Inferior parietal cortex (tissue), 1 donor: Measurements from ENCODE around the gene TMEM131L.
A peak's percentile ranks its signal among the peaks of the same experiment; 100 is the strongest.

ENCODE experiments used
- DNase-seq: peaks from one replicate; pipeline ENCODE4 v3.0.0-alpha.2; 2016; ENCODE audit errors: extremely low spot score

TMEM131L gene

GRCh38 chr4:153610623-153611376 is 144.6 kb downstream of the TMEM131L start:
- no peak for DNase-seq

GRCh38 chr4:153611679-153612078 is 145.5 kb downstream of the TMEM131L start:
- no peak for DNase-seq

- DNase-seq, result no peak
These were observed 146.7 kb downstream of the TMEM131L start for GRCh38 chr4:153612878-153613277.

GRCh38 chr4:153616006-153616555 is 149.9 kb downstream of the TMEM131L start:
- DNase-seq, result no peak

GRCh38 chr4:153618833-153619232 is 152.7 kb downstream of the TMEM131L start:
- no peak for DNase-seq

GRCh38 chr4:153619811-153620210 is 153.7 kb downstream of the TMEM131L start:
- DNase-seq, result no peak

GRCh38 chr4:153620352-153620751 is 154.2 kb downstream of the TMEM131L start:
- DNase-seq, result no peak

DNA sequence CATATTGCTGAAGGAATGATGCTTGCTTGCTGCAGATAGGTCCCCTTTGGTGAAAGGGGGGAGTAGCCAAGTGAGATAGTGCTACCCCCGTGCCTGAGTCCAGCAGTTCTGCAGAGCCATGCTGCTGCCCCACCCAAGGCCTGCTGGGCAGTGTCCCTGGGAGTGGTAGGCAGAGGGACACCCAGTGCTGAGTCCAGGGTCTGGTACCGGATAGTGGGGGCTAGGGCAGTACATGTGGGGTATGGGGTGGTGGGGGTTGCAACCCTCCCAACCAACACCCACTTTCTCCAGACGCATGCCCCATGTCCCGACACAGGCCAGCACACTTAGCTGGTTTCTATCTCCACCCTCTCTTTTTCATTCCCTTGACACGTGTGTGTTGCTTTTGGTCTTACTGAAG is 155.9 kb downstream of the TMEM131L start:
- no peak for DNase-seq

- no peak for DNase-seq
These were observed 156.6 kb downstream of the TMEM131L start for GRCh38 chr4:153622778-153623240.

DNA sequence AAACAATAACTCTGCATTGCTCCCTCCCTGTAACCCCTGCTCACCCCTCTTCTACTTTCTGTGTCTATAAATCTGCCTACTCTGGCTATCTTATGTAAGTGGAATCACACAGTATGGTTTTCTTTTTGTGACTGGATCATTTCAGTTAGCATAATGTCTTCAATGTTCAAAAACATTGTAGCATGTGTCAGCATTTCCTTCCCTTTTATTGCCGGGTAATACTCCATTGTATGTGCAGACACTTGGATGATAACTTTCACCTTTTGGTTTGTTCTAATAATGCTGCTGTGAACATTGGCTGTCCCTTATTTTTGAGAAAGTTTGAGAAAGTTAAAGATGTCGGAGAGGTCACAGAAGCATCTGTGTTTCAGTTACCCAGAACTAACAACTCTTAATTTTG is 157.3 kb downstream of the TMEM131L start:
- DNase-seq, result no peak

- DNase-seq, result no peak
These were observed 162.7 kb downstream of the TMEM131L start for GRCh38 chr4:153628796-153629315.

GRCh38 chr4:153629776-153630175 is 163.6 kb downstream of the TMEM131L start:
- DNase-seq, result no peak

- DNase-seq, result no peak
These were observed 168.7 kb downstream of the TMEM131L start for GRCh38 chr4:153634738-153635353.

- no peak for DNase-seq
These were observed 169.7 kb downstream of the TMEM131L start for GRCh38 chr4:153635846-153636245.

DNA sequence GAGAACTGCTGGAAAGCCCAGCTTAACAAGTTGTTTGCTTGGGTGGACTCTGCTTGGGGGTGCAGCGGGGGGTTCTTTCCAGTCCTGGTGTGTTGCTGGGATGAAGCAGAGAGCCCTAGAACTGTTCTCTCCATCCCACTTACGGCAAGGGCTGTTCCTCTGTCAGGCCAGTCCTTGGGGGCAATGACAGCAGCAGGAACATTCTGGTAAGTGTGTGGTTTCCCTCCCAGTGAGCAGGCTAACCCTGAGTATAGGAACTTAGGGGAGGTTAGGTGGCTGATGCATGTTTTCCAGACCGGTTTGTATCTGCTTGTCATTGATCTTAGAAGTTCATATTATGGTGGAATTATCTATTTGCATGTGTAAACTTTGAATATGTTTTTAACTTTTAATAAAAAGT is 171.0 kb downstream of the TMEM131L start:
- DNase-seq, result no peak

- no peak for DNase-seq
These were observed 171.9 kb downstream of the TMEM131L start for GRCh38 chr4:153638011-153638410.

GRCh38 chr4:153638999-153639398 is 172.8 kb downstream of the TMEM131L start:
- no peak for DNase-seq

GRCh38 chr4:153639833-153640802 is 174.0 kb downstream of the TMEM131L start:
- DNase-seq, result no peak

DNA sequence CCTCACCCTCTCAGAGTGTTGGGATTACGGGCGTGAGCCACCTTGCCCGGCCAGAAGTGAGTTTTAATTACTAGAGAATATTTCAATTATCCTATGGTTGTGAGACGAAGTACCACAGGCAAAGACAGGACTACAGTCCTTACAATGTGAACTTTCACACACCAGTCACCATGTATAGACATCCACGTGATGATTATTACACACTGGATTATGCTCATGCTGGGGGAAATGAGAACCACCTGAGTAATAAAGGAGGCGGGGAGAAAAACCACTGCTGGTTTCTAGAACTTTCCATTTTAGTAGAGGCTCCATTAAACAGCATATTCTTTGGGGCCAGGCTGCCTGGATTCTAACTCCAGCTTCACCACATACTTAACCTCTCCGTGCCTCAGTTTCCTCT is 175.4 kb downstream of the TMEM131L start:
- no peak for DNase-seq

- peak; percentile 39 for DNase-seq
These were observed 177.5 kb downstream of the TMEM131L start for GRCh38 chr4:153643406-153644383.
